Measurements from ENCODE around the gene MN1. TPM values are rescaled to one million over a fixed set of nuclear protein-coding genes. Genes with fewer than 3 reads are reported as not detected.

MN1 gene
- total RNA-seq, 2 experiments from 2014 or later: 0.27 to 0.28 TPM

- H3K9me3 Mint-ChIP-seq: no peaks in the 10 kb centered on the region
- Histone ChIP-seq H3K36me3 (ENCODE audit: insufficient read depth, low read length) (no peaks in the 10 kb centered on the region), H3K27me3 (ENCODE audit: control insufficient read depth in 1 of 2, insufficient read depth in 2 of 2, low read length in 2 of 2) (peaks cover 0 to 6% of the 10 kb centered on the region in 2 experiments), H3K4me1 (ENCODE audit: insufficient read depth, low read length) (no peaks in the 10 kb centered on the region), H3K4me3 (ENCODE audit: low read length) (no peak overlapping the region), H3K27ac (ENCODE audit: low read depth in 1 of 2, low read length in 2 of 2) (no peak overlapping the region), H3K9me3 (ENCODE audit: control insufficient read depth in 1 of 2, insufficient read depth in 1 of 2, low read length in 2 of 2) (no peaks in the 10 kb centered on the region)
- peaks cover 26% of the 10 kb centered on the region for H3K27me3 Mint-ChIP-seq
- ChIA-PET POLR2A (no interaction called here), CTCF (no interaction called here)
- intact Hi-C loops (cut with DNase I, micrococcal nuclease): no loop called here
- H3K36me3 Mint-ChIP-seq (ENCODE audit: low read depth): no peaks in the 10 kb centered on the region
- H3K27ac Mint-ChIP-seq: no peak overlapping the region
- DNase-seq: no peak
- no peak for TF ChIP-seq CTCF (IDR thresholded peaks at IDR 0.05)
- no peaks in the 10 kb centered on the region for H3K4me1 Mint-ChIP-seq (ENCODE audit: low read depth)
- H3K4me3 Mint-ChIP-seq: no peak overlapping the region
- no peak for ATAC-seq (ENCODE audit: poor library complexity)
Measured at GRCh38 chr22:27750584-27751265, 50.8 kb downstream of the MN1 start.

- TF ChIP-seq CTCF (IDR thresholded peaks at IDR 0.05): no peak
- H3K27me3 Mint-ChIP-seq: peaks cover 30% of the 10 kb centered on the region
- H3K9me3 Mint-ChIP-seq: no peaks in the 10 kb centered on the region
- no peak overlapping the region for H3K4me3 Mint-ChIP-seq
- no peaks in the 10 kb centered on the region for H3K4me1 ChIP-seq (ENCODE audit: insufficient read depth, low read length)
- ATAC-seq (ENCODE audit: poor library complexity) (no peak), DNase-seq (no peak)
- H3K4me1 Mint-ChIP-seq (ENCODE audit: low read depth): no peaks in the 10 kb centered on the region
- H3K36me3 Mint-ChIP-seq (ENCODE audit: low read depth): no peaks in the 10 kb centered on the region
- H3K36me3 ChIP-seq (ENCODE audit: insufficient read depth, low read length): no peaks in the 10 kb centered on the region
- intact Hi-C loops (cut with DNase I, micrococcal nuclease): loop anchor here in 1 of 2 experiments (10.0 kb wide), 1 partner anchor 65 kb away; no protein-coding TSS in a partner anchor
- H3K27ac Mint-ChIP-seq: no peak overlapping the region
- ChIA-PET CTCF (no interaction called here), POLR2A (no interaction called here)
- no peaks in the 10 kb centered on the region for H3K9me3 ChIP-seq (ENCODE audit: control insufficient read depth in 1 of 2, insufficient read depth in 1 of 2, low read length in 2 of 2)
- peaks cover 0 to 6% of the 10 kb centered on the region in 2 experiments for H3K27me3 ChIP-seq (ENCODE audit: control insufficient read depth in 1 of 2, insufficient read depth in 2 of 2, low read length in 2 of 2)
- no peak overlapping the region for H3K4me3 ChIP-seq (ENCODE audit: low read length)
- no peak overlapping the region for H3K27ac ChIP-seq (ENCODE audit: low read depth in 1 of 2, low read length in 2 of 2)
Measured at GRCh38 chr22:27749597-27750225, 51.8 kb downstream of the MN1 start.

- Histone ChIP-seq H3K9me3 (ENCODE audit: control insufficient read depth in 1 of 2, insufficient read depth in 1 of 2, low read length in 2 of 2) (no peaks in the 10 kb centered on the region), H3K27me3 (ENCODE audit: control insufficient read depth in 1 of 2, insufficient read depth in 2 of 2, low read length in 2 of 2) (peaks cover 0 to 6% of the 10 kb centered on the region in 2 experiments), H3K4me1 (ENCODE audit: insufficient read depth, low read length) (no peaks in the 10 kb centered on the region), H3K27ac (ENCODE audit: low read depth in 1 of 2, low read length in 2 of 2) (no peak overlapping the region), H3K4me3 (ENCODE audit: low read length) (no peak overlapping the region), H3K36me3 (ENCODE audit: insufficient read depth, low read length) (no peaks in the 10 kb centered on the region)
- Mint-ChIP-seq H3K4me3 (no peak overlapping the region), H3K27ac (no peak overlapping the region), H3K36me3 (ENCODE audit: low read depth) (no peaks in the 10 kb centered on the region), H3K9me3 (no peaks in the 10 kb centered on the region), H3K4me1 (ENCODE audit: low read depth) (no peaks in the 10 kb centered on the region), H3K27me3 (peaks cover 30% of the 10 kb centered on the region)
- intact Hi-C loops (cut with DNase I, micrococcal nuclease): loop anchor here in 1 of 2 experiments (10.0 kb wide), 1 partner anchor 64 kb away; no protein-coding TSS in a partner anchor
- peak in 2 of 14 experiments; percentile 15 to 41 for DNase-seq
- ChIA-PET CTCF (no interaction called here), POLR2A (no interaction called here)
- no peak for TF ChIP-seq CTCF (IDR thresholded peaks at IDR 0.05)
- no peak for ATAC-seq (ENCODE audit: poor library complexity)
Measured at GRCh38 chr22:27748751-27749191, 52.8 kb downstream of the MN1 start.
